Measurements from ENCODE around the gene CAPN1.

Gene CAPN1

DNA sequence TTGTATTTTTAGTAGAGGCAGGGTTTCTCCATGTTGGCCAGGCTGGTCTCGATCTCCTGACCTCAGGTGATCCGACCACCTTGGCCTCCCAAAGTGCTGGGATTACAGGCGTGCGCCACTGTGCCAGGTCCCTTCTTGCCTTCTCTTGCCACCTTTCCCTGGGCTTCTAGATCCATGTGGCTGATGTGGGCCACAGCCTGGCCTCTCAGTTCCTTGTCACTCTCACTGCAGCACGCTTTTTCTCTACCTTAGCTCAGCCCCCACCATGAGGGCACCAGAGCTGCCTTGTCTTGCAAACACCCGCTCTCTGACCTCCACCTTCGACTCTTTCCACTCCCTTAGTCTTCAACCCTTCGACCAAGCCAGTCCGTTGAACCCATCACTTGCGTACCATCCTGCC lies 7.5 kb downstream of the CAPN1 start:
- DNase-seq (ENCODE audit: low read depth in 3 of 3, low spot score in 1 of 3), result no peak

- no peak for DNase-seq (ENCODE audit: low read depth in 3 of 3, low spot score in 1 of 3)
These were observed 12.8 kb downstream of the CAPN1 start for GRCh38 chr11:65194564-65194963.

- no peak for DNase-seq (ENCODE audit: low read depth in 3 of 3, low spot score in 1 of 3)
These were observed 22.4 kb downstream of the CAPN1 start for GRCh38 chr11:65204143-65204542.

- peak in 1 of 3 donors; percentile 49 for DNase-seq (ENCODE audit: low read depth in 3 of 3, low spot score in 1 of 3)
These were observed 23.2 kb downstream of the CAPN1 start for GRCh38 chr11:65204646-65205601.

DNA sequence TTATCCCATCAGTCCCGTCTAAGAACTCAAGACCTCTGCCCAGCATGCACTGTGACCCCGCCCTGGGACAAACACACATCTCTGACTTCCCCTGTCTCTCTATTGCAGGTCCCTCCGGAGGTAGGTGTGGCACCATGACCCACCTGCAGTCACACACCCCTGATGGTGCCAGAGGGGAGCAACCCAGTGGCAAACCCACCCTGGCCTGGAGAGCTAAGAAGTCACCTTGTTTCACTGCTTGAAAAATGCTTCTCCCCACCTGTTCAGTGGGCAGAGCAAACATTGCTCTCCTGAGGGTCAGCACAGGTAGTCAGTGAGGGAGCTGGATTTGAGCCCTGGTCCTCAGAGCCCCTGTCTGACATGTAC lies 23.9 kb downstream of the CAPN1 start:
- no peak for DNase-seq (ENCODE audit: low read depth in 3 of 3, low spot score in 1 of 3)

GRCh38 chr11:65206441-65206841 lies 24.7 kb downstream of the CAPN1 start:
- DNase-seq (ENCODE audit: low read depth in 3 of 3, low spot score in 1 of 3), result no peak

- no peak for DNase-seq (ENCODE audit: low read depth in 3 of 3, low spot score in 1 of 3)
These were observed 25.2 kb downstream of the CAPN1 start for GRCh38 chr11:65206901-65207300.

DNA sequence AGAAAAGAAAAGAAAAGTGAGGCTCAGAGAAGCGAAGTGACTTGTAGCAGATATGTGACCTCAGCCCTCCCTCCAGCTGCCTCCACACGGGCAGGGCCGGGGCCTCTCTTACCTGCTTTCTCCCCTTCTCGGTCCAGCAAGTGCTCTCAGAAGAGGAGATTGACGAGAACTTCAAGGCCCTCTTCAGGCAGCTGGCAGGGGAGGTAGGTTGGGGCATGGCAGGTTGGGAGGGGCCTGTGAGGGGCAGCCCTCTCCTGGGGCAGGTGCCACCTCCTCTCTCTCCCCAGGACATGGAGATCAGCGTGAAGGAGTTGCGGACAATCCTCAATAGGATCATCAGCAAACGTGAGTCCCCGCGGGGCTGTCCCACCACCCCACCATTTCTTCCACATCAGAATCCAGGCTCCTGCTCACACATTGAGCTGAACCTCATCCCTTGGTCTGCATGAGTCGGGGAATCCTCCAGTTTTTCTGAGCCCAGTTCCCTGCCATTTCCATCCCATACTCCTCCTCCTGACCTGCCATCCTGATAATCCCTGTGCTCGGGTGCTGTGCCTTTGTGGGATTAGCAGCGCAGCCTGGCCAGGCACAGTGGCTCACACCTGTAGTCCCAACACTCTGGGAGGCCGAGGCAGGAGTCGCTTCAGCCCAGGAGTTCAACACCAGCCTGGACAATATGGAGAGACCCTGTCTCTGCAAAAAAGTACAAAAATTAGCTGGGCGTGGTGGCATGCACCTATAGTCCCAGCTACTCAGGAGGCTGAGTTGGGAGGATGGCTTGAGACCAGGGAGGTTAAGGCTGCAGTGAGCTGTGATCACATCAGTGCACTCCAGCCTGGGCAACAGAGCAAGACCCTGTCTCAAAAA lies 26.4 kb downstream of the CAPN1 start:
- DNase-seq (ENCODE audit: low read depth in 3 of 3, low spot score in 1 of 3), result no peak

DNA sequence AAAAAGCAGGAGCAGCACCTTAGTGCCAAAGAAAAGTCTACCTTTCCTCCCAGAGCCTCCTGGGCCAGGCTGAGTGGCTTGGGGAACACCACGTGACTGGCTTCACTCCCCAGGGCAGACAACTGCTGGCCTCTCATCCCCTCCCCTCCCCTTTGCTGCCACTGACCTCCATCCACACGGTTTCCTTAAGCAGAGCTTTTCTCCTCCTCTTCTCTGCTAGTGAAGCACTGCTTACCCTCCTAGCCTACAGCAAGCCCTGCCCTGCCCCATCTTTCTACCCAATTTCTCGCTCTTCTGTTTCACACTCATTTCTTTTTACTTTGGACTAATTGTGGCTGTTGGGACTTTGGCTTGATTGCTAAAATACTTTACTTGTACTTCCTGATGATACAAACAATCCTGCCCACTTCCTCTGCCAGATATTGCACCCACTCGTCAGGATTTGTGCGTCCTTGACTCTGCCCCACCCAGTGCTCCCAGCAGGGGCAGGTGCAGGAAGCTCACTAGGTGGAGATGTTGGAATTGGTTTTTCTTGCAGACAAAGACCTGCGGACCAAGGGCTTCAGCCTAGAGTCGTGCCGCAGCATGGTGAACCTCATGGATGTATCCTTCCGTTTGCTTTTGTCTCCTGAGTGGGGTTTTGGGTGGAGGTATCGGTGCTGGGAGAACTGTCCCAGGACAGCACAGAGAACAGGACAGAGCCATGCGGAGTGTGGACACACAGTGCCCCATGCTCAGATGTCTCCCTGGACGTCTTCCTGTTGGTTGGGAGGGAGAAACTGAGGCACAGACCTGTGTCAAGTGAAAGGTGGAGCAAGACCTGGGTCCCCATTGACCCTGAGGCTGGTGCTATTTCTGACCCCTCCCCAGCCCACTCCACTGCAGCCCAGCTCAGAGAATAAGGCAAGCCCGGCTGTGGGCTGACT lies 27.3 kb downstream of the CAPN1 start:
- DNase-seq (ENCODE audit: low read depth in 3 of 3, low spot score in 1 of 3), result no peak

GRCh38 chr11:65209711-65210360 lies 28.1 kb downstream of the CAPN1 start:
- no peak for DNase-seq (ENCODE audit: low read depth in 3 of 3, low spot score in 1 of 3)

DNA sequence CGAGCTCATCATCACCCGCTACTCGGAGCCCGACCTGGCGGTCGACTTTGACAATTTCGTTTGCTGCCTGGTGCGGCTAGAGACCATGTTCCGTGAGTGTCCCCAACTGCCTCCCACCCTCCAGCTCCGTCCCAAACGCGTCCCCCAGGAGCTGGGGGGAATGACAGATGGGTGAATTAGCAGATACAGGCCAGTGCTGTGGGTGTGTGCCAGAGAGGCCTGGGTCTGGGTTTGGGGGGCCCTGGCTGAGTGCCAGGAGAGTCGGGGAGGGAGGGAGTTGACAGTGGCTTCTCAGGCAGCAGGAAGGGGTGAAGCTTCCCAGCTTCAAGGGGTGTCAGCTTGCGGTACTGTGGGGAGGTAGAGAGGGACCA lies 28.6 kb downstream of the CAPN1 start:
- DNase-seq (ENCODE audit: low read depth in 3 of 3, low spot score in 1 of 3), result no peak

DNA sequence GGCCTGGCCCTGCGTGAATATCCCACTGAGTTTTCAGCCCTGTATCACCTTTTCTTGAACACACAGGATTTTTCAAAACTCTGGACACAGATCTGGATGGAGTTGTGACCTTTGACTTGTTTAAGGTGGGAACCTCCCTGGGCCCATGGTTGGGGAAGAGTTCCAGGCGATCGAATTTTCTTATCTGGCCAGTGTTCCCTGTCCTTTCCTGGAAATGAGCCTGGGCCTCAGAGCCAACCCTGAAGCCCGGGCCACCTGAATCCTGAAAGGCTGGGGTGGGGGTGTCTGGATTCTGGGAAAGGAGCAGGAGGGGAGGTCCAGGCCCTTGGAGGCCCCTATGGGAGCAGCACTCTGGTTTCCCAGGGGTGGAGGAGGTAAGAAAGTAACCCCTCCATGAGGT lies 29.0 kb downstream of the CAPN1 start:
- no peak for DNase-seq (ENCODE audit: low read depth in 3 of 3, low spot score in 1 of 3)

DNA sequence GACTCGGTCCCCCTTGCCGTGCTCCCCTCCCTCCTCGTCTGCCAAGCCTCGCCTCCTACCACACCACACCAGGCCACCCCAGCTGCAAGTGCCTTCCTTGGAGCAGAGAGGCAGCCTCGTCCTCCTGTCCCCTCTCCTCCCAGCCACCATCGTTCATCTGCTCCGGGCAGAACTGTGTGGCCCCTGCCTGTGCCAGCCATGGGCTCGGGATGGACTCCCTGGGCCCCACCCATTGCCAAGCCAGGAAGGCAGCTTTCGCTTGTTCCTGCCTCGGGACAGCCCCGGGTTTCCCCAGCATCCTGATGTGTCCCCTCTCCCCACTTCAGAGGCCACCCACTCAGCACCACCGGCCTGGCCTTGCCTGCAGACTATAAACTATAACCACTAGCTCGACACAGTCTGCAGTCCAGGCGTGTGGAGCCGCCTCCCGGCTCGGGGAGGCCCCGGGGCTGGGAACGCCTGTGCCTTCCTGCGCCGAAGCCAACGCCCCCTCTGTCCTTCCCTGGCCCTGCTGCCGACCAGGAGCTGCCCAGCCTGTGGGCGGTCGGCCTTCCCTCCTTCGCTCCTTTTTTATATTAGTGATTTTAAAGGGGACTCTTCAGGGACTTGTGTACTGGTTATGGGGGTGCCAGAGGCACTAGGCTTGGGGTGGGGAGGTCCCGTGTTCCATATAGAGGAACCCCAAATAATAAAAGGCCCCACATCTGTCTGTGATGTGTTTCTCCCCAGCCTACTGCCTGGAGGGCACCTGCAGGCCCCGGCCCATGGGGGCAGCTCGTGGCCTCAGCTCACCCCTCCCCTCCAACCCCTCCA lies 29.8 kb downstream of the CAPN1 start:
- no peak for DNase-seq (ENCODE audit: low read depth in 3 of 3, low spot score in 1 of 3)

GRCh38 chr11:65212226-65212801 lies 30.6 kb downstream of the CAPN1 start:
- no peak for DNase-seq (ENCODE audit: low read depth in 3 of 3, low spot score in 1 of 3)

DNA sequence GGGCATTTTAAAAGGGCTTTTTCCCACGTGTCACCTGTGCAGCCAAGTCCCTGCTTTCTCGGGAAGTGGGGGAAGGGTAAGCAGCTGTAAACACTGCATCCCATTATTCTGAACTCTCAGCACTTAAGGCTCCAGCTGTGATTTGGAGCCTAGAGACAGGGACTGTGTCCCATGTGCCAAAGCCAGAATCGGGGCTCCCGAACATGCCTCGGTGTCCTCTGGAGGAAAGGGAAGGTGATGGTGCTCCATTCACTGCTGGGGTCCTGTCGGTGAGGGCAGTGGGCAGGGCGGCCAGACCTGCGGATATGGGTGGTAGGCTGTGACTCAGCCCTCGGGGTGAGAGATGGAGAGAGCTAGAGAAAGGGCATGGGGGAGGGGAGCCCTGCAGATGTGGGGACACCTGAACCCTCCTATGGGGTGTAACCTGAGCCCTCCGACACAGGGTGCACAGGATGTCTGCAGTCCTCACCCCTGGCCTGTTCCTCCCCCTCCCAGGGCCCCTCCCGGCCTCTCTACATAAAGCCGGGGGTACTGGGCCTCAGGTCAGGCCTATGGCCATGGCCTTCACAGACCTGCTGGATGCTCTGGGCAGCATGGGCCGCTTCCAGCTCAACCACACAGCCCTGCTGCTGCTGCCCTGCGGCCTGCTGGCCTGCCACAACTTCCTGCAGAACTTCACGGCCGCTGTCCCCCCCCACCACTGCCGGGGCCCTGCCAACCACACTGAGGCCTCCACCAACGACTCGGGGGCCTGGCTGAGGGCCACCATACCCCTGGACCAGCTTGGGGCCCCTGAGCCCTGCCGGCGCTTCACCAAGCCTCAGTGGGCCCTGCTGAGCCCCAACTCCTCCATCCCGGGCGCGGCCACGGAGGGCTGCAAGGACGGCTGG lies 31.8 kb downstream of the CAPN1 start:
- no peak for DNase-seq (ENCODE audit: low read depth in 3 of 3, low spot score in 1 of 3)

DNA sequence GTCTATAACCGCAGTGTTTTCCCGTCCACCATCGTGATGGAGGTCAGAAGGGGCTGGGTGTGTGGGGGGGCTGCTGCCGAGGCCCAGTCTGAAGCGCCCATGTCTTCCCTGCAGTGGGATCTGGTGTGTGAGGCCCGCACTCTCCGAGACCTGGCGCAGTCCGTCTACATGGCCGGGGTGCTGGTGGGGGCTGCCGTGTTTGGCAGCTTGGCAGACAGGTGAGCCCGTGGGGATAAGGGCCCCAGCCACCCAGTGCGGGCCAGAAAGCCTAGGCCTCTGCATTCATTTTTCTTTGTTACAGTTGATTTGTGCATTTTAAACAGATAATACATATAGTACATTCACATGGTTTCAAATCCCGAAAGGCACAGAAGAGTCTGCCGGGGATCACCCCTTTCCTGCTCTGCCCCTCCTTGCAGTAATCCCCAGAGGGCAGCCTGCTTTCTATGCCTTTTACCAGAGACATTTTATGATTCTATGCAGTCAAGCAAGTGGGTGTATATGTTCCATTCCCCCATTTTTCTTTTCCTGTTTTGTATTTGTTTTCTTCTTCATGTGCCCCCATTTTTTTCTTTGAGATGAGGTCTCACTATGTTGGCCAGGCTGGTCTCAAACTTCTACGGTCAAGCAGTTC lies 32.6 kb downstream of the CAPN1 start:
- DNase-seq (ENCODE audit: low read depth in 3 of 3, low spot score in 1 of 3), result no peak

- DNase-seq (ENCODE audit: low read depth in 3 of 3, low spot score in 1 of 3), result no peak
These were observed 33.8 kb downstream of the CAPN1 start for GRCh38 chr11:65215441-65216076.
